ENCODE data around the gene ECEL1.

- TF ChIP-seq SUZ12 (IDR thresholded peaks at IDR 0.05; ENCODE audit: extremely low read depth, insufficient read depth, insufficient read length): no peak
- TF ChIP-seq ZNF274 (IDR thresholded peaks at IDR 0.05; ENCODE audit: low read depth, low read length): no peak
- no peak for TF ChIP-seq YY1 (IDR thresholded peaks at IDR 0.05; ENCODE audit: insufficient read depth, insufficient read length)
Measured at GRCh38 chr2:232488097-232488711, 570 bp upstream of the ECEL1 start.

Measured in NT2/D1 (cell line).